Ovary (tissue), 9 donors: Measurements from ENCODE around the gene MGAT5. TPM values are rescaled to one million over a fixed set of nuclear protein-coding genes. Genes with fewer than 3 reads are reported as not detected.

Experiments used
- DNase-seq, 5 donors: peaks; one replicate each; pipeline ENCODE4 v3.0.0-alpha.2; 2019 to 2020
- H3K27ac ChIP-seq, 2 donors: fragments of 200-600 bp; one replicate each; pipeline versions ENCODE4 v1.5.1 to v1.8.0; 2019 to 2022
- H3K27me3 ChIP-seq: fragments of 200-600 bp; one replicate; pipeline ENCODE4 v1.8.0; 2022
- H3K36me3 ChIP-seq: fragments of 200-600 bp; sonication (generic); one replicate; pipeline ENCODE4 v1.5.1; 2019
- H3K4me1 ChIP-seq: one replicate; pipeline ENCODE4 v1.8.1; 2013; ENCODE audit warnings: mild to moderate bottlenecking, moderate library complexity; ENCODE audit not compliant: insufficient read depth
- H3K4me3 ChIP-seq: fragments of 200-600 bp; sonication (generic); one replicate; pipeline ENCODE4 v1.5.1; 2017
- H3K9me3 ChIP-seq, 2 donors: fragments of 200-600 bp in 1 of 2; sonication (generic) in 1 of 2; one replicate each; pipeline versions ENCODE4 v1.5.1 to v1.8.1; 2013 to 2019; ENCODE audit warnings: mild to moderate bottlenecking in 1 of 2, moderate library complexity in 1 of 2
- EP300 ChIP-seq: sonication (generic); formaldehyde crosslinking; IDR thresholded peaks from one replicate; pipeline ENCODE4 v1.6.1; 2017; ENCODE audit warnings: antibody characterized with exemption
- POLR2A ChIP-seq: fragments of 450-650 bp; IDR thresholded peaks from one replicate; pipeline ENCODE4 v1.6.1; 2017; ENCODE audit warnings: antibody characterized with exemption, mild to moderate bottlenecking, moderate library complexity
- WGBS, 3 donors: extraction: QIAGEN DNeasy Blood & Tissue Kit in 1 of 3; methylation state at CpG; one replicate each; pipeline versions ENCODE4 v1.1.5 to v1.1.7; 2013 to 2017; 5-methylcytosine and 5-hydroxymethylcytosine counted together
- intact Hi-C, 4 donors: fragments of 100-400 bp; cut with DNase I; formaldehyde crosslinking; loops; one replicate each; pipeline versions ENCODE4 v1.11.0 to v1.15.1; 2022 to 2023
- polyA plus RNA-seq, 2 donors: library from polyadenylated mRNA; stranded (reverse); fragments of 200-250 nt in 1 of 2; fragments of 350-450 nt in 1 of 2; fragmentation: Illumina TruSeq in 1 of 2; extraction: RNeasy Lipid Tissue Mini Kit (QIAGEN cat#74804) in 1 of 2; gene quantifications; one replicate each; pipeline ENCODE4 v1.2.3, GENCODE V29; 2013 to 2014
- total RNA-seq, 7 donors: library from RNA; depleted of rRNA in 2 of 7; stranded (reverse); fragments of >200 nt in 2 of 7; fragmentation: NEBNext Ultra II Directional in 3 of 7; extraction: Animal tissue kit (Norgen Biotek cat#: 25700) in 3 of 7; gene quantifications; one replicate each; pipeline versions ENCODE4 v1.1.0 to v1.2.4, GENCODE V29; 2016 to 2023
- TF ChIP-seq, protein P1 (sequence below), 3 donors: fragments of 450-650 bp in 2 of 3; fragments of 200-600 bp in 1 of 3; IDR thresholded peaks; one replicate each; pipeline versions ENCODE4 v1.5.1 to v1.8.0; 2016 to 2022; ENCODE audit warnings: antibody characterized with exemption in 3 of 3, mild to moderate bottlenecking in 1 of 3
- donor health status: DM: no; HTN: no; CAD: no; lungs with moderate emphysema.
- donor health status: DM: no; HTN: no; CAD: no.
- donor health status: Bipolar disorder and iron deficiency.
- donor health status: DM: yes; HTN: yes; CAD: no.
- donor health status: DM: no; HTN: no; CAD: no.
- donor health status: DM: yes; HTN: yes; CAD: no.

MGAT5 gene
- total and polyA plus RNA-seq, 9 donors: 11.3 to 61.2 (median 32.4) TPM

DNA sequence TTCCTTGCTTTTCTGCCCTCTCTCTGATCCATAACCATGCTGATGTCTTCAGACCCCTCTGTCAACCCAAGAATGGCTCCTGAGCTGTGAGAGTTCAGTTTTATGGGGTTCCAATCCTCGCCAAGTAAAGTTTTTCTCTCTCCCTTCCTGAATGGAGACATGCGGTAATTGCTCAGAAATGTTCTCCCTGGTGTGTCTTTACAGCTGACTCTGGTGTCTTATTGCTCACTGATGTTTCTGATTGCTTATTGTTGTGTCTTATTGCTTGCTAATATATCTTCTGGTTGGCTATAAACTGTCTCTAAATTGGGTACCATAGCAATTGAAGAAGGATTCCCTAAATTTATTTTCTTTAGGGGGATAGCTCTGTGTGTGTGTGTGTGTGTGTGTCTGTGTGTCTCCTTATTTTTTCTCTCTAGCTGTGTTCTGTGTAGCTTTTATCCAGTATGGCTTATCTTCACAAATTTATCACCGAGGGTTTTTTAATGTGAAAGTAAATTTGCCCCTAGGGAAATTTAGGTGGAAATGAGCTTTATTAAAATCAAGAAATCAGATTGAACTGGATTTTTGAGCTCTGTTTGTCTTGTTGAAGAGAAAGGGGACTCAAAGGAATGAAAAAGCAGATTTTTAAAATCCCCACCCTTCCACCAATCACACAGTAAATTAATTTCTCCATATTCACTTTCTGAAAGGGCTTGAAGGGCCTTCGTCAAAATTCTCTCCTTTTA is 19.5 kb downstream of the MGAT5 start:
- 89 to 93% (median 91%) methylated on average over 4 of the region's 4 CpGs for WGBS, 3 donors
- TF ChIP-seq EP300 (no peak), POLR2A (no peak)
- TF ChIP-seq, protein P1, sequence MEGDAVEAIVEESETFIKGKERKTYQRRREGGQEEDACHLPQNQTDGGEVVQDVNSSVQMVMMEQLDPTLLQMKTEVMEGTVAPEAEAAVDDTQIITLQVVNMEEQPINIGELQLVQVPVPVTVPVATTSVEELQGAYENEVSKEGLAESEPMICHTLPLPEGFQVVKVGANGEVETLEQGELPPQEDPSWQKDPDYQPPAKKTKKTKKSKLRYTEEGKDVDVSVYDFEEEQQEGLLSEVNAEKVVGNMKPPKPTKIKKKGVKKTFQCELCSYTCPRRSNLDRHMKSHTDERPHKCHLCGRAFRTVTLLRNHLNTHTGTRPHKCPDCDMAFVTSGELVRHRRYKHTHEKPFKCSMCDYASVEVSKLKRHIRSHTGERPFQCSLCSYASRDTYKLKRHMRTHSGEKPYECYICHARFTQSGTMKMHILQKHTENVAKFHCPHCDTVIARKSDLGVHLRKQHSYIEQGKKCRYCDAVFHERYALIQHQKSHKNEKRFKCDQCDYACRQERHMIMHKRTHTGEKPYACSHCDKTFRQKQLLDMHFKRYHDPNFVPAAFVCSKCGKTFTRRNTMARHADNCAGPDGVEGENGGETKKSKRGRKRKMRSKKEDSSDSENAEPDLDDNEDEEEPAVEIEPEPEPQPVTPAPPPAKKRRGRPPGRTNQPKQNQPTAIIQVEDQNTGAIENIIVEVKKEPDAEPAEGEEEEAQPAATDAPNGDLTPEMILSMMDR (IDR thresholded peaks at IDR 0.05): no peak

DNA sequence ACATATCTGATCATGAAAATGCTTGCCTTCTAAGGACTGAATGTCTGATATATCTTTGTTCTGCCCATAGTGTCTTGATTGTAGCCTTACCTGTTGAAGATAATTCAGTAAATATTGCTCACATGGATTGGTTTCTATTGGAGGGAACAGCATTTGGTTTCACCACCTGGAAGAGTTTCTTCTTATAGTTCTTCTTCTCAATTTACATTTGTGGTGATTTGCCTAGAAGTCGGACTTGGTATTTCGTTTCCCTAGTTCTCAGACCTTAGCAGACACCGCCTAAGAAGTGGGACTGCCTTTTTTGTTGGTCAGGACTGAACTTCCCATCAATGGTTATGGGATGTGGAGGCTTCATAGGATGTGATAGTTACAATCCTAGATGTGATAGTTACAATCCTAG is 20.2 kb downstream of the MGAT5 start:
- Histone ChIP-seq H3K4me1 (peaks cover 10% of the 10 kb centered on the region), H3K27ac (no peak overlapping the region), H3K27me3 (no peaks in the 10 kb centered on the region), H3K4me3 (no peak overlapping the region), H3K36me3 (no peaks in the 10 kb centered on the region), H3K9me3 (no peaks in the 10 kb centered on the region)
- intact Hi-C loops: no loop called here
- WGBS, 3 donors: 90 to 99% (median 96%) methylated on average over 3 of the region's 3 CpGs
- no peak for DNase-seq
- TF ChIP-seq POLR2A: no peak
- no peak for TF ChIP-seq EP300
- TF ChIP-seq, protein P1 (IDR thresholded peaks at IDR 0.05): no peak

More for the DNA sequence above, 19.5 kb downstream of the MGAT5 start:
- no peak overlapping the region for H3K27ac ChIP-seq
- H3K27me3 ChIP-seq: no peaks in the 10 kb centered on the region
- intact Hi-C loops: no loop called here
- no peak for DNase-seq
- no peaks in the 10 kb centered on the region for H3K36me3 ChIP-seq
- no peak overlapping the region for H3K4me3 ChIP-seq
- H3K4me1 ChIP-seq: peaks cover 4% of the 10 kb centered on the region
- no peaks in the 10 kb centered on the region for H3K9me3 ChIP-seq

DNA sequence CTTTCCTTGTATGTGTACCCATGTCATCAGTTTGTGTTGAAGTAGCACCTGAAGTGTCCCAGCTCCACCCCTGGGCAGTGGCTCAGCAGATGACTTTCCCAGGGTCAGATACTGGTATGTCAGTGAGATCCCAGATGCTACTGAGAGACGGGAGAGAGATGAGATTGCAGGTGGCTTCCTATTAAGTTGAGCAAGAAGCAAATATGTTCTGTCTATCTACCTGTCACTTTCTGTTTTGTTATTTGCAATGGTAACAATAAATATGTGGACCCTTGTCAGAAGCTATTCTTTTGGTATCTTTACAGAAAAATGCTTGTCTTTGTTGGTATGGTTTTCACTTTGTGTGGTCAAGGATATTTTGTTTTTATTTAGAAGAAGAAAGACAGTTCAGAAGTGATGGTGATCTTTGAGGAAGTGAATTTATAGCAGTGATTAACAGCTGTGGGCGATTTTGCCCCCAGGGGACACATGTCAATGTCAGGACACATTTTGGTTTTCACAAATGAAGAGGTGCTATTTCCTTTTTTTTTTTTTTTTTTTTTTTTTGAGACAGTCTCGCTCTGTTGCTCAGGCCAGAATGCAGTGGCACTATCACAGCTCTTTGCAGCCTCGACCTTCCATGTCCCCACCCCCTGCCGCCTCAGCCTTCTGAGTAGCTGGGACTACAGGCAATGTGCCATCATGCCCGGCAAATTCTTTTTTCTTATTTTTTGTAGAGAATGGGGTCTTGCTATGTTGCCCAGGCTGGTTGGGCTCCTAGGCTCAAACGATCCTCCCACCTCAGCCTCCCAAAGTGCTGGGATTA is 21.4 kb downstream of the MGAT5 start:
- intact Hi-C loops: no loop called here
- Histone ChIP-seq H3K4me3 (no peak overlapping the region), H3K27me3 (no peaks in the 10 kb centered on the region), H3K36me3 (no peaks in the 10 kb centered on the region), H3K4me1 (peaks cover 10% of the 10 kb centered on the region), H3K9me3 (no peaks in the 10 kb centered on the region), H3K27ac (no peak overlapping the region)
- no peak for DNase-seq
- TF ChIP-seq POLR2A (no peak), EP300 (no peak)
- TF ChIP-seq, protein P1 (IDR thresholded peaks at IDR 0.05): no peak
- 90 to 95% (median 92%) methylated on average over 7 of the region's 7 CpGs for WGBS, 3 donors

DNA sequence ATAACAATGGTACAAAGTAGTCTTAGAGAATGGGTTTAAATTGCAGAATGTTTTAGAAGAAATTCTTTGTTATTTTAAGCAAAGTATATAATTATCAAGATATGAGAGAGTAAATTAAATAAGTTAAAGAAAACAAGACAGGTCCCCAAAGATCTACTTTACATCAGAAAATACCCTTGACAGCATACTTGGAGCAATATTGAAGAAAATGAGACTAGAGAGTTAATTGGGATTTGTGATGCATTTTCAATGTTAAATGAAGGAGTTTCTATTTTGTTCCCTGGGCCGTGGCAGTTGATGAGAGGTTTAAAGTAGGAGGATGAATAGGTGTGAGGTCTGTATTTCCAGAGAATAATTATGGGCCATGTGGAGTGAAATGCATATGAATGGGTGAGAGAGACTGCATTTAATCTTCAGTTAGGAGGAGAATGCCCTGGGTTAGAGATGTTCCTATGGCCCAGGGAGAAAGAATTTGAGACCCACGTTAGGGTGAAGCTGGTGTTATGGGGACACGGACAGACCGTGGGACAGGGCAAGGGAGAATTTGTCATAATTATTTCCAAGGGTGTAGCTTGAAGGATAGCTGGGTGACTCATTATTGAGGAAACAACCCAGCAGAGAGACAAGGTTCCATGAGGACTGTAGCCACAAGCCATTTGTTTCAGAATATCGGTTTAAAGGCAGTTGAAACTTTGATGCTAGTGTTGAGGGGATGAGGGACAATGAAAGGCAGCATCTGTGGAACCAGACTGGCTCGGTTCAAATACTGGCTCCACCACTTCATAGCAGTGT is 22.7 kb downstream of the MGAT5 start:
- intact Hi-C loops: no loop called here
- Histone ChIP-seq H3K27ac (no peak overlapping the region), H3K4me3 (no peak overlapping the region), H3K36me3 (no peaks in the 10 kb centered on the region), H3K27me3 (no peaks in the 10 kb centered on the region), H3K4me1 (peaks cover 10% of the 10 kb centered on the region), H3K9me3 (no peaks in the 10 kb centered on the region)
- TF ChIP-seq EP300 (no peak), POLR2A (no peak)
- TF ChIP-seq, protein P1 (IDR thresholded peaks at IDR 0.05): no peak
- 90 to 92% (median 92%) methylated on average over 6 of the region's 6 CpGs for WGBS, 3 donors
- no peak for DNase-seq
